CD4-positive, alpha-beta T cell treated with Interleukin-12 subunit alpha and Interleukin-12 subunit beta, for 1 hour (primary cell): ENCODE results near the gene PLCH1.
A peak's percentile ranks its signal among the peaks of the same experiment; 100 is the strongest.

ENCODE experiments used
- DNase-seq: peaks from one replicate; pipeline ENCODE4 v3.0.0-alpha.2; 2020

The PLCH1 gene, protein sequence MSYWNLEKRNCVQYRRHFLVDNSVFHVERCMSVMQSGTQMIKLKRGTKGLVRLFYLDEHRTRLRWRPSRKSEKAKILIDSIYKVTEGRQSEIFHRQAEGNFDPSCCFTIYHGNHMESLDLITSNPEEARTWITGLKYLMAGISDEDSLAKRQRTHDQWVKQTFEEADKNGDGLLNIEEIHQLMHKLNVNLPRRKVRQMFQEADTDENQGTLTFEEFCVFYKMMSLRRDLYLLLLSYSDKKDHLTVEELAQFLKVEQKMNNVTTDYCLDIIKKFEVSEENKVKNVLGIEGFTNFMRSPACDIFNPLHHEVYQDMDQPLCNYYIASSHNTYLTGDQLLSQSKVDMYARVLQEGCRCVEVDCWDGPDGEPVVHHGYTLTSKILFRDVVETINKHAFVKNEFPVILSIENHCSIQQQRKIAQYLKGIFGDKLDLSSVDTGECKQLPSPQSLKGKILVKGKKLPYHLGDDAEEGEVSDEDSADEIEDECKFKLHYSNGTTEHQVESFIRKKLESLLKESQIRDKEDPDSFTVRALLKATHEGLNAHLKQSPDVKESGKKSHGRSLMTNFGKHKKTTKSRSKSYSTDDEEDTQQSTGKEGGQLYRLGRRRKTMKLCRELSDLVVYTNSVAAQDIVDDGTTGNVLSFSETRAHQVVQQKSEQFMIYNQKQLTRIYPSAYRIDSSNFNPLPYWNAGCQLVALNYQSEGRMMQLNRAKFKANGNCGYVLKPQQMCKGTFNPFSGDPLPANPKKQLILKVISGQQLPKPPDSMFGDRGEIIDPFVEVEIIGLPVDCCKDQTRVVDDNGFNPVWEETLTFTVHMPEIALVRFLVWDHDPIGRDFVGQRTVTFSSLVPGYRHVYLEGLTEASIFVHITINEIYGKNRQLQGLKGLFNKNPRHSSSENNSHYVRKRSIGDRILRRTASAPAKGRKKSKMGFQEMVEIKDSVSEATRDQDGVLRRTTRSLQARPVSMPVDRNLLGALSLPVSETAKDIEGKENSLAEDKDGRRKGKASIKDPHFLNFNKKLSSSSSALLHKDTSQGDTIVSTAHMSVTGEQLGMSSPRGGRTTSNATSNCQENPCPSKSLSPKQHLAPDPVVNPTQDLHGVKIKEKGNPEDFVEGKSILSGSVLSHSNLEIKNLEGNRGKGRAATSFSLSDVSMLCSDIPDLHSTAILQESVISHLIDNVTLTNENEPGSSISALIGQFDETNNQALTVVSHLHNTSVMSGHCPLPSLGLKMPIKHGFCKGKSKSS (N-terminal part only)

DNA sequence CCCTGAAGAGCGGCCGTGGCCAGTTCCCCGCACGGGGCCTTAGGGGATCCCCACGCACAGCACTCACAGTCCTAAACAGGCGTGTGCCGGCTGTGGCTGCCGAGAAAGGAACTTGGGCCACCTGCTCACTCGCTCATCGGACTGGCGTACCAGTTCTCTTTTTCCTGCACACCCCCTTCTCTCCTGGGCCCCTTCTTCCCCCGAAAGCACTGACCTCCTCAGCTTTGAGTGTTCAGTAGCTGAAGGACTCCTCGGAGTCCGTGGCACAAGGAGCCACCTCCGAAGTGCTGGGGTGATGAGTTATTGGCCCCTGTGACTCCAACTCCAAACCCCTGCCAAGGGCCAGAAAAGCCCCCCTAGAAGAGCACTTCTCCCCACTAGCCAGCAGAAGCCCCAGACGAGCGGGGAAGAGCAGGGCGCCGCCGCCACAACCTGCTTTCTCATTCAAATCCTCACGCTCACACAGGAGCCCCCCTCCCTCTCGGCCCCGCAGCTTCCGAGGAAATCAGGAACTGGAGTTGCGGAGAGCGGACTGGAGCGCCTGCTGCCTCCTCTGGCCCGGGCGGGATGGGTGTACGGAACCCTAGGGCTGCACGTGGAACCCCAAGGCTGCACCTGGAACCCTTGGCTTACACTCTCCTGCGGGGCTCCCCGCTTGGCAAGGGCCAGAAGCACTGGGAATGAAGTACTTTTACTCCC is at the start of gene PLCH1:
Gene PLCH1, minus strand, starts transcription at position 446 of the 699 bp plus-strand sequence. CDS start 40,847 bp downstream, outside the sequence.
- DNase-seq, result peak; percentile 39

DNA sequence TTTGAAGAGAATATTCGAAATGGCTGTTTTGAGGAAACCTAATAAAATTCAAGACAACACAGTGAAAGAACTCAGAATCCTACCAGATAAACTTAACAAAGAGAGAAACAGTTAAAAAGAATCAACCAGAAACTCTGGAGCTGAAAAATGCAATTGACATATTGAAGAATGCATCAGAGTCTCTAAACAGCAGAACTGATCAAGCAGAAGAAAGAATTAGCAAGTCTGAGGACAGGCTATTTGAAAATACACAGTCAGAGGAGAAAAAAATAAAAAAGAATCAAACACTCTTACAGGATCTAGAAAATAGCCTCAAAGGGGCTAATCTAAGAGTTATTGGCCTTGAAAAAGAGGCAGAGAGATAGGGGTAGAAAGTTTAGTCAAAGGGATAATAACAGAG is 47.7 kb upstream of the PLCH1 start:
- DNase-seq, result no peak

DNA sequence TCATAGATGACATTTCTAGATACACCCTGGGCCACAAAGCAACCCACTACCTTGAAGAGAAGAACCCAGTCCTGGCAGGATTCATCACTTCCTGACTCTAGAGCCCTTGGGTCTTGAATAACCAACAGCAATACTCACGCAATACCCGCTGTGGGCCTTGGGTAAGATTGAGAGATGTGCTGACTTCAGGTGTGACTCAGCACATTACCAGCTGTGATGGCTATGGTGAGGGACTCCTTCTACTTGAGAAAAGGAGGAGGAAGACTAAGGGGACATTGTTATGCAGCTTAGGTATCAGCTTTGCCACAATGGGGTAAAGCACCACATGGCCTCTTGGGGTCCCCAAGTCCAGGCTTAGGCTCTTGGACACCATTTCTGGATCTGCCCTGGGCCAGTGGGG is 46.3 kb upstream of the PLCH1 start:
- no peak for DNase-seq

- no peak for DNase-seq
Measured at GRCh38 chr3:155790272-155790925, 45.5 kb upstream of the PLCH1 start.

GRCh38 chr3:155785662-155786295 is 40.9 kb upstream of the PLCH1 start:
- DNase-seq, result no peak

DNA sequence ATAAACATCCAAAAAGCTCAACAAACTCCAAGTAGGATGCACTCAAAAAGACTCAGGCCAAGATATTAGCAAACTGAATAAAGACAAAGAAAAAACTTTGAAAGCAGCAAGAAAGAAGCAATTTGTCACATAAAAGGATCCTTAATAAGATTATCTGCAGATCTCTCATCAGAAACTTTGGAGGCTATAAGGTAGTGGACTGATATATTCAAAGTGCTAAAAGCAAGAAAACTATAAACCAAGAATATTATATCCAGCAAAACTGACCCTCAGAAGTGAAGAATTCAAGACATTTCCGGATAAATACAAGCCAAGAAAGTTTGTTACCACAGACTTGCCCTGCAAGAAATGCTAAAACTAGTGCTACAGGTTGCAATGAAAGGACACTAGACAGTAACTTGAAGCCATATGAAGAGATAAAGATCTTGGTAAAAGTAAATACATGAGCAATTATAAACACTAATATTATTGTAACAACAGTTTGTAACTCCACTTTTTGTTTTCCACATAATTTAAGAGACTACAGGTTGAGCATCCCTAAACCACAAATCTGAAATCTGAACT is 37.6 kb upstream of the PLCH1 start:
- no peak for DNase-seq

DNA sequence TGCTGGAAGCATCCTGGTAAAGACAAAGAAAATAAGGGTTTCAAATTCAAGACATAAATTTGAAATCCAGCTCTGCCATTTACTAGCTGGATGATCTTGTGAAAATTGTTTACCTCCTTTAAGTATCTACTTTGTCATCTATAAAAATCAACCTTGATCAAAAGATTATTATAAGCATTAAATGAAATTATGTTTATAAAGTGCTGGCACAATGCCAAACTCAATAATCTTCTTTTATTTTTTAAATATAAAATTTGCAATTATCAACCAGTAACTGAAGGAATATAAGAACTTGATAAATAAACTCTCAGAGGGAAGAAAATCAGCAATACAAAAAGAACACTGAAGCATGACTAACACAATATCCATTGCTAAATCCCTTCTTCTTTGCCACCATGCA is 35.4 kb upstream of the PLCH1 start:
- DNase-seq, result no peak

- DNase-seq, result no peak
Measured at GRCh38 chr3:155778462-155778861, 33.6 kb upstream of the PLCH1 start.

DNA sequence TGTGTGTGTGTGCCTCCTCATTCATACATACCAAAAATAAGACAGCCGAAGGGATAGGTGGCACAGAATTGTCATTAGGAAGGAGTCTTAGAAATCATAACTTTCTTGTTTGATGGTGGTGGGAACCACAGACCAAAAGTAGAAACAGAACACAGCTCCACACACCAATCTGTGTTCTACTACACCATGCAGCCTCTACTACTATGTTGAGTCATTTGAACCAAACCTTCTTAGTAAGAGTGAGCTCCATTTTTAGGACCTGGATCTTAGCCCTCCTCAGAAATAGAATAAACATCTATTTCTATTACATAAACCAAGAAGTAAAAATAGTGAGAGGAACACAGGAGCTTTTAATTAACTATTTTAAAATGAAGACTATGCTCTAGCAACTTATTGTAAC is 27.9 kb upstream of the PLCH1 start:
- no peak for DNase-seq

- no peak for DNase-seq
Measured at GRCh38 chr3:155771126-155771525, 26.3 kb upstream of the PLCH1 start.

DNA sequence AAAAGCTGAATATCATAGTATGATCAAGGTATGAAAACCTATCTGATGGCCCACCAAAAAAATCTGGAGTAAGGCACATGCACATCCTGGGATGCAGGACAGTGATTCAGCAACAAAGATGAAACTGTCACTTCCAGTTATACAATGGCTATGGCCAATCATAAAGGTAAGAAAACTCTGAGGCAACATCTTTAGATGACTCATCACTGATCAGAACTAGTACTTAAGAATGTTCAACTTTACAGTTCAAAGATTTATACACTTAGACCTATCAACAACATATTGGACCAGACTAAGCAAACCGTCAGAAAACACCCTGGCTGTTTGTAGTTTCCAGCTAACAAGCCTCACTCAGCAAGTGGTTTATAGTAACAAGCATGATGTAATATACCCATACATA is 21.3 kb upstream of the PLCH1 start:
- no peak for DNase-seq

DNA sequence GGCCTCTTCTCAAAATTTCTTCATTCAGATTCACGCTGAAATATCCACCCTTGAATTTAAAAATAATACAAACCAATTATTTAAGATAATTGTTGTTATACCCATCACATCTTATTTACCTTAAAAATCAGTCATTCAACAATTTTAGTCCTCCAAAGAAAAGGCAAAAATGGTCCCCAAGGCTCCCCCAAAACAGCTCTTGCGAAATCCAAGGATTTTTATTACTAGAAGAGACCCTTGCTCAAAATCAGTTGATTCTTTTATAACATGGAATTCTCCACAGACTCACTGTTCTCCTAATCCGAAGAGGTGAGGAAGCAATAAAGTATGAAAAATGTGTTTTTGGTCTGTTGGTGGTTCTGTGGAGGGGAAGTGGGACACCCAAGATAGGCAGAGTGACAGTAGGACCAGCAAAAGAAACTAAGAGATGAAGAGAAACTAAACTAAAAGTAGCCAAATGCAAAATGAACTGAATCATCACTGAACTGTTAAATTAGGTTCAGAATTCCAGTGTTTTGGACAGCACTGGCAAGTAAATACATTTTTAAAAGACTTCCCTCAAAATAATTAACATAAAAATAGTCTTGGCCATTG is 19.1 kb upstream of the PLCH1 start:
- DNase-seq, result no peak

GRCh38 chr3:155760653-155761052 is 15.8 kb upstream of the PLCH1 start:
- no peak for DNase-seq

GRCh38 chr3:155757577-155757976 is 12.7 kb upstream of the PLCH1 start:
- DNase-seq, result no peak

DNA sequence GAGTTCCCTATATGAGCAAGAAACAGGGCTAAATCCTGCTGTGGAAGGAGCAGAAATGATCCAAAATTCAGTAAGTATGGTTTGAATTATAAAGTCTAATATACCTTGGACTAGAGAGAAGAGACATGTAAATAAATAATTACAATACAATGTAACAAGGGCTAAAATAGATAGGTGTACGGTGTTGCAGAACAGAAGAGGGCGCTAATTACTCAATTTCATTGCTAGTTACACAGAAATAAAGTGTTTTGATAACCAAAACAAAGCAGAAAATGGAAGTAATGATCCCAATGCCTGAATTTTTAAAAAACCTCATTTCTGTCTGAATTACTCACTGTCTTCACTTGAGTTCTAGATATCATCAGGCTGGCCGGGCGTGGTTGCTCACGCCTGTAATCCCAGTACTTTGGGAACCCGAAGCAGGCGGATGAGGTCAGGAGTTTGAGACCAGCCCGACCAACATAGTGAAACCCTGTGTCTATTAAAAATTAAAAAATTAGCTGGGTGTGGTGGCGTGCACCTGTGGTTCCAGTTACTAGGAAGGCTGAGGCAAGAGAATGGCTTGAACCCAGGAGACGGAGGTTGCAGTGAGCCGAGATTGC is 8.3 kb upstream of the PLCH1 start:
- DNase-seq, result peak; percentile 38

DNA sequence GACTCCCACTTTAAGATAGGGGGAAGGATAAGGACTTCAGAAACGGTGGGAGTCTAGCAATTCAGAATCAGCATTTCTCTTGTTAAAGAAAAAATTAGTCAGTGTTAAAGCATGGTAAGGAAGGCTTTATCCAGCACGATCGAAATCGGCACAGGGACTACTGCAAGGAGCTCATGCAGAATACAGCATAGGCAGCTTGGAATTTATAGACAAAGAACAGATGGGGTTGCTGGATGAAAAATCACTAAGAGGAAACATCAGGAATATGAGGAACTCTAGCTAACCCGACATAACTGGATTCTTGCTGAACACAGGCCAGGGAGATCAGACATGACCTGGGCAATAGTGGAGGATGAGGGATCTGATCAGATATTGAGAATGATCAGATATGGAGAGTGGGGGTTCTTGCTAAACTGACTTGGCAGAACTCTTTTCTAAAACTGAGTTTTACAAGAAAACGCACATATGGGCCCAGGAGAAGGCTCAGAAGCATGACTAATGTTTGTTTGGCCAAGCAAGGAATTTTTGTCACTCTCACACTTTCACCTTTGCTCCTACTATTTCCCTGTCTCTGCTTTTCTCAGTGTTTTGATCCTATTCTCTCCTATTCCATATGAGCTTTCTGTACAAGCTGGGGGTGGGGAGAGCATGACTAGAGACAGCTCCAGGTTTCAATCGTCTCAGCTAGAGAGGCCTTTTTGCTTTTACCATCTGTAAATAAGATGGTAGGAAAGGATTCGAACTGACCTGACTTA is 3.9 kb upstream of the PLCH1 start:
- no peak for DNase-seq

GRCh38 chr3:155747946-155748290 is 3.0 kb upstream of the PLCH1 start:
- DNase-seq, result no peak

DNA sequence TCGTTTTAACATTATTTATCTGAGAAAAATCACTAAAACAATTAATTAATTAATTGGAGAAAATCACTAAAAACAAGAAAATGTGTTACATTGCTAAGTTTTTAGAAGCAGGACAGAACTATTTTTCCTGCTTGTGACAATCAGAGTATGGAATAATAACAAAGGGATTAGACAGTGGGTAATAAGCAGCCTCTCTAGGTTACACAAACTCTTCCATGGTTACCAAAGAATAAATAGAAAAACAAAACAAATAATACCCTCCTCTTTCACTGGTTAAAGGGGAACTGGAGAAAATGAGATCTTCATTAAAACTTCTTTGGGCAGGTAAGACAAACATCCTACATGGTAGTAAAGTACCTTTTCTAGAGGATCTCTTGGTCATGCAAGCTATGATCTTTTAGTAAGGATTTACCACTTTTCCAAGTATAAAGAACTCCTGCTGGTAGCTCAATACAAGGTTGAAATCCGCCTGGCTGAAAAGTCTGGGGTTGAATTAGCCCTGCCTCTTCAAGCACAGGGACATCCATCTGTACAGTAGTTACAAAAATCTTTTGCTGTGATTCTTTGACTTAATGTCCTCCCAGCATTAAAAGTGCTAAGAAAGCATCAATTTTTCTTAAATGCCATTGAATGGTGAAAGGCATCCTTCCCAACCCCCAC is 2.5 kb upstream of the PLCH1 start:
- DNase-seq, result no peak

GRCh38 chr3:155746703-155747102 is 1.8 kb upstream of the PLCH1 start:
- DNase-seq, result no peak
